DMS 273 (cell line): ENCODE results near the gene LAMTOR2.
"Not testable (repeated sequence)": the region's sequence is repeated elsewhere in the genome, so short reads cannot be mapped to it uniquely, and the experiment has no call there.

Source experiments
- DNase-seq: peaks from one replicate; lab custom pipeline; 2025; ENCODE audit not compliant: unreplicated experiment; lab: John Stamatoyannopoulos, UW

Gene LAMTOR2

GRCh38 chr1:156054500-156055280 lies at the start of gene LAMTOR2:
Gene LAMTOR2, plus strand, starts transcription at chr1:156054782. Its CDS starts 108 bp downstream, at chr1:156054890.
- DNase-seq, result peak; percentile 100

GRCh38 chr1:156004843-156005584 lies 49.6 kb upstream of the LAMTOR2 start:
- no peak for DNase-seq

- no peak for DNase-seq
Observed at GRCh38 chr1:156006666-156007376, 47.8 kb upstream of the LAMTOR2 start.

GRCh38 chr1:156009404-156009803 lies 45.2 kb upstream of the LAMTOR2 start:
- DNase-seq, result no peak

GRCh38 chr1:156012051-156012817 lies 42.3 kb upstream of the LAMTOR2 start:
- no peak for DNase-seq

- no peak for DNase-seq
Observed at GRCh38 chr1:156014829-156015228, 39.8 kb upstream of the LAMTOR2 start.

GRCh38 chr1:156019946-156020292 lies 34.7 kb upstream of the LAMTOR2 start:
- DNase-seq, result no peak

- DNase-seq, result peak; percentile 98
Observed at GRCh38 chr1:156020293-156021092, 34.1 kb upstream of the LAMTOR2 start, which contains the start of gene SSR2. Gene SSR2, minus strand, starts transcription at chr1:156020951. Its CDS starts 784 bp downstream, at chr1:156020167.

GRCh38 chr1:156021093-156021428 lies 33.5 kb upstream of the LAMTOR2 start:
- no peak for DNase-seq

- DNase-seq, result no peak
Observed at GRCh38 chr1:156021954-156022353, 32.6 kb upstream of the LAMTOR2 start.

GRCh38 chr1:156024801-156025200 lies 29.8 kb upstream of the LAMTOR2 start:
- no peak for DNase-seq

GRCh38 chr1:156025876-156026275 lies 28.7 kb upstream of the LAMTOR2 start:
- DNase-seq, result peak; percentile 68

GRCh38 chr1:156026588-156026987 lies 28.0 kb upstream of the LAMTOR2 start:
- no peak for DNase-seq

- DNase-seq, result no peak
Observed at GRCh38 chr1:156033011-156033410, 21.6 kb upstream of the LAMTOR2 start.

- not testable (repeated sequence) for DNase-seq
Observed at GRCh38 chr1:156034991-156035390, 19.6 kb upstream of the LAMTOR2 start.

- no peak for DNase-seq
Observed at GRCh38 chr1:156042828-156043227, 11.8 kb upstream of the LAMTOR2 start.

GRCh38 chr1:156045076-156045475 lies 9.5 kb upstream of the LAMTOR2 start:
- no peak for DNase-seq

- DNase-seq, result no peak
Observed at GRCh38 chr1:156048663-156049258, 5.8 kb upstream of the LAMTOR2 start.

- DNase-seq, result no peak
Observed at GRCh38 chr1:156050376-156050775, 4.2 kb upstream of the LAMTOR2 start.
